ENCODE measurements around the gene SMOC2.
A peak's percentile ranks its signal among the peaks of the same experiment; 100 is the strongest.

Gene SMOC2

GRCh38 chr6:168625602-168626001 lies 184.6 kb downstream of the SMOC2 start:
- DNase-seq, result no peak
- intact Hi-C loops (cut with DNase I), result no loop called here

GRCh38 chr6:168626046-168626602 lies 185.1 kb downstream of the SMOC2 start:
- intact Hi-C loops (cut with DNase I), result no loop called here
- DNase-seq, result peak in 40 of 42 donors; percentile 15 to 87 (median 57)

DNA sequence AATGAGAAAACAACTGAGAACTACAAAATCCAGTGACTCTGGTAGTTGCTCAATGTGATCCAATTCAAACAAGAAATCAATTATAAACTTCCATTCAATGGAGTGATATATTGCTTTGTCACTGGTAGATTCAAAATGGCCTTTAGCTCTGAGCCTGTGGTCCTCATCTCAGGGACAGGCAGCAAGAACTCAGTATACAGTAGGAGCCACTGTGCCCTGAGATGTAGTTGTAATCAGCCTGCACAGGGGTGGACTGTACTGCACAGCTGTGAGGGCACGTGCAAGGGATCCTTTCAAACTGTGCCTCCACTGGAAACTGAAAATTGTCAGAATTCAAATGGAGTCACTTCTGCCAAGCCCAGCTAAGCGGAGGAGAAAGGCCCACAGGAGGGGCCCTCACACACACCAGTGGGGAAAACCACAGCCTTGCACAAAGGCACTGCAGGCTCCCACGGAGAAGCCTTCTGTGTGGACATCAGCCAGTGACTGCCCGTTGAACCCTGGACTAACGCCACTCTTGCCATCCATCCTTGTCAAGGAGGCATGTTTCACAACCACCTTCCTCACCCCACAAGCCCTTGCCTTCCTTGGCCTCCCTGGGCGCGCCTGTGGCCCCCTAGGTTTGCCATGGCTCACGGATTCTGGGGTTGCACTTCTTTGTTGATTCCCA lies 186.7 kb downstream of the SMOC2 start:
- intact Hi-C loops (cut with DNase I), result no loop called here
- DNase-seq, result no peak

DNA sequence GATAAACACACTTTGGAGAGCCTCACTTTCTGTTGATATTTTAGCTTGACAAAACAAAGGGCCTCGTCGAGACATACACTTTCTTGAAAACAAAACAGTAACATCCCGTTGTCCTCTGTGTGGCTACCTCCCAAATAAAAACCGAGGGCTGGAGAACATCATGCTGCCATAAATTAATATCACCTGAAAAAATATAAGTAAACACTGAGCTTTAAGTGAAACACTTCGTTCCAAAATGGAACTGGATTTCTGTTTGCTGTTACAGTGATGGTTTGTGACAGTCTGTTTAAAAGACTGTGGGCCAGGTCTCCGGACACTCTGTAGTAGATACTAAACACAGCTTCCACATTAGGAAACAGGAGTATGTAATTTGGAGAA lies 187.2 kb downstream of the SMOC2 start:
- DNase-seq, result no peak
- intact Hi-C loops (cut with DNase I), result no loop called here

DNA sequence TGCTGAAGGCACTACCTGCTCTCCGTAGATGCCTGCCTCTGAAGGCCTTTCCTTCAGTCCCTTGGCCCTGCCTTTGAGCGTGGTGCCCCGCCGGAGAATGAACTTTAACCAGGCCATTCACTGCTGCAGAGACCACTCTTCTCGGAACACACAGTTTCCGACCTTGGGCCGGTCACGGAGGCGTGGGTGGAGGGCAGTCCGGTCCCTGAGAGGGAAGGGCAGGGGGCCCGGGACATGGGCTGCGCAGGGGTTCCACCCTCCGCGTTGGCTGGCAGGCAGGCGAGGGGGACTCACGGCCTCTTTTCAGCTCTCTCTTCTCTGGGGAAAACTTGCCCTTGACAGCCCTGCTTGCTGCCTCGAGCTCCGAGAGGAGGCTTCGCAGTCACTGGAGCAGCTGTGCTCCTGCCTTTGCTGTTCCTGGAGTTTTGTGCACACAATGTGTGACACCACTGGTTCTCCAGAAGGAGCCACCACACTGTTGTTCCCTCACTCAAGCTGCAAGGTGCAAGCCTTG lies 187.8 kb downstream of the SMOC2 start:
- intact Hi-C loops (cut with DNase I), result no loop called here
- no peak for DNase-seq

- no peak for DNase-seq
- intact Hi-C loops (cut with DNase I), result no loop called here
Measured at GRCh38 chr6:168631564-168631963, 190.6 kb downstream of the SMOC2 start.

GRCh38 chr6:168632694-168633093 lies 191.7 kb downstream of the SMOC2 start:
- no peak for DNase-seq
- intact Hi-C loops (cut with DNase I), result no loop called here

DNA sequence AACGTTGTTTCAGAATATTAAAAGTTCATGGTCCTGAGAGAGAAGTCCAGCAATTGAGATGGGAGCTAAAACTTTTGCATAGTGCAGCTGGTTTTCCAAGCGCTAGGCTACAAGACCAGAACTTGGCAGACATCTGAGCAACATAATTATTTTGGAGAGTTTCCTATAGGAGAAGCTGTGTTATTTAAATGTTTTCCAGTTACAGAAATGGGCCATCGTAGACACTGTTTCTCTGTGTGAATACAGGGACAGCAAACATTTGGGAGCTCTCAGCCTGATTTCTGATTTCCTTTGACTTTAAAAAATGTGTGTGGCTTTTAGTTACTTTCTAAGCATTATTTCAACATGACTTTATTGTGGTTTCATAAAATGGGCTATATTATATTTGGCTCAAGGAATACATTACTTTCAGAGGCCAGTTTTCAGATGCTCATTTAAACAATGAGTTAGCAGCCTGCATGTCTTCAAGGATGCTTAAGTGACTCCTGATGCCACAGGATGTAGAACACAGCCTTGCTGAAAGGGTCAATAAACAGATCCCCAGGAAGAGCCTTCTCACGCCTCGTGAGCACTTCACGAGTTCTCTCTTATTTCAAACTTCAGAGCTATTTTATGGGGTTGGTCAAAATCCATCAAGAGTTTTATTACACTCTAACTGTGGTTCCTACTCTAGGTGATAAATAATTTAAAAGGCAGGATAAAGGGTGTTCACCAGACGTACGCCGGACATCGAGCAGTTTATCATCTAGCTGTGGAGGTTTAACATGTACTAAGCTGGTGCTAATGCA lies 193.8 kb downstream of the SMOC2 start:
- intact Hi-C loops (cut with DNase I), result no loop called here
- DNase-seq, result no peak

GRCh38 chr6:168636147-168637004 lies 195.4 kb downstream of the SMOC2 start:
- intact Hi-C loops (cut with DNase I), result no loop called here

GRCh38 chr6:168637834-168638233 lies 196.8 kb downstream of the SMOC2 start:
- intact Hi-C loops (cut with DNase I), result no loop called here
- DNase-seq, result no peak

More at GRCh38 chr6:168636147-168637004, 195.4 kb downstream of the SMOC2 start:
- DNase-seq, result peak in 1 of 42 donors; percentile 12

DNA sequence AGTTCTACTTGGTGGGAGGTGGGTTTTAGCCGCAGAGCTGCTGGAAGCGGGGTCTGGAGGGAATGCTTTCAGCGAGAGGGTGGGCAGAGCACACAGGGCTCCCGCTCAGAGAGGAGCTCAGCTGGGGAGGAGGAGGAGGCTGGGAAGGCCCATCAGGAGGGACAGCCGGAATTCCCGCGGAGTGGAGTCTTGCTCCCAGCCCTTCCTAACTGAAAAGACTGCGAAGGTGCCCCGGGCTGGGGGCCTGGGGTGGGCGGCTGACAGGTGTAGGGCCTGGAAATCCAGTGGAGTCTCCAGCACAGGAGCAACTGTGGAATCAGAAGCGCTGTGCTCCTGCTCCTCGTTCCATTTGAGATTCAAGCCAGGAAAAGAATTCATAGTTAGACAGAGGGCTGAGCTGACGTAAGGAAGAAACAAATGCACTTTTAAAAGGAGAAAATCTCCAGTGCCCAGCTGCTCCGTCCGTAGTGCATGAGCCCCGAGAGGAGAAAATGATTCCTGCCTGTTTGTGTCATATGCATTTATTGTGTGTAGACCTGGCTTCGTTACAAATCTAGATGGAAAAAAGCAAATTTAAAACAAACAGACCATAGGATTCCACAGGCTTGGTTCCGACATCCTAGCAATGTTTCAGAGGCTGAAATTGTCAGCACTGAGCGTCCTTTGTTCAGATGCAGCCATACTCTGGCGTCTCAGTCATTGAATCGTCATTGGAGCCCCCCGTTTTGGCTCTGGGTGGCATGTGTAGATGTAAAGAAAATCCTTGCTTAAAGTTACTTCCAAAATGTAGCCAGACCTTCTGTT lies 197.7 kb downstream of the SMOC2 start:
- intact Hi-C loops (cut with DNase I), result no loop called here
- DNase-seq, result no peak

GRCh38 chr6:168640181-168640580 lies 199.2 kb downstream of the SMOC2 start:
- DNase-seq, result no peak
- intact Hi-C loops (cut with DNase I), result no loop called here

DNA sequence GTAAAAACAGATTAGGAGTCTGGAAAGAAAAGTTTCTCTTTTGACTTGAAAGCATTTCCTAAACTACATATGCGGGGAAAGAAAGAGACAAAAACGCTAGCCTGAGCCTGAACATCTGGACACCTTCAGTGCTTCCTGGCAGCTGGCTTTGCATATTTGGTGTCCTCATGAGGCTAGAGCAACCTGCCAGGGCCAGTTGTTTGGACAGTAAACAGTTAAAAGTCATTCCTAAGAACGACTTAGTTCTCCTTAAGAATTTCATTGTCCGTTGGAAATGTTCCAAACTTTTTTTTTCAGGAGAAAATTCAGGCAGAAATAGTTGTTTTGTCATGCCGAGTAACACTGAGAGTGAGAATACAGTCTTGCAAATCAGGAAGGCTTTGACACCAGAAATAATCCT lies 199.8 kb downstream of the SMOC2 start:
- no peak for DNase-seq
- intact Hi-C loops (cut with DNase I), result no loop called here

DNA sequence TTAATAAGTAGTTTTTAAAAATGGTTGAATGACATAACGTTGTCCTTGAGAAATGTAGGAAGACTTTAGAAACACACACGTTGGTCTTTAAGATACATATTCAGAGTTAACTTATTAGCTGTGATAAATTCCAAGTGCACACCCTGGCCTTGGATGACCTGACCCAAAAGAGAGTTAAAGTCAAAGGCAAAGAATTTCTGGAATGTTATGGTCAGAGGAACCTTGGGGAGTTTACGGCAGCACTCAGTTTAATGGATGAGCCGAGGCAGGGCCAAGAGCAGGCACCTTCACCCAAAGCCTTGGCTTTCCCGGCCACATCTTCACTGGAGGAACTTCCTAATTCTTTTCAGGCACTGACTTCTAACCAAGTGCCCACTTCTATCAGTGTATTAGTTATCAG lies 200.5 kb downstream of the SMOC2 start:
- intact Hi-C loops (cut with DNase I), result no loop called here
- no peak for DNase-seq

GRCh38 chr6:168643401-168643800 lies 202.4 kb downstream of the SMOC2 start:
- no peak for DNase-seq
- intact Hi-C loops (cut with DNase I), result no loop called here

- DNase-seq, result no peak
- intact Hi-C loops (cut with DNase I), result no loop called here
Measured at GRCh38 chr6:168645326-168645725, 204.3 kb downstream of the SMOC2 start.

DNA sequence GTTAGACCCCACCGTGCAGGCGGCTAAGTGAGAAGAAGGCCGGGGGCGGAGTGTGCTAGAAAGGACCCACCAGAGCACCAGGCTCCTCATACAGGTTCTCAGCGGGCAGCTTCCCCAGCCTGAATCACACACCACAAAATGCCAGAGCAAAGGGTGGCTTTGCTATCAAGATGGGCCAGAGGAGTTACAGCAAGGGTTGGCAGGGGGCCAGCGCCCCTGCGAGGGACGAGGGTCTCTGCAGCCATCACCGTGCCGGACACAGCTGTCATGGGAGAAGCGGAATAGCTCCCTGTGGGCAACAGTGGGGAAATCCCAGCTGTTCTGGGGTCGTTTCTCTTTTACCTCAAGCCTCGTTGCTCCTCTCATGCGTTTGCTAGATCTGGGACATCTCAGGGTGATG lies 206.3 kb downstream of the SMOC2 start:
- intact Hi-C loops (cut with DNase I), result no loop called here
- DNase-seq, result no peak

DNA sequence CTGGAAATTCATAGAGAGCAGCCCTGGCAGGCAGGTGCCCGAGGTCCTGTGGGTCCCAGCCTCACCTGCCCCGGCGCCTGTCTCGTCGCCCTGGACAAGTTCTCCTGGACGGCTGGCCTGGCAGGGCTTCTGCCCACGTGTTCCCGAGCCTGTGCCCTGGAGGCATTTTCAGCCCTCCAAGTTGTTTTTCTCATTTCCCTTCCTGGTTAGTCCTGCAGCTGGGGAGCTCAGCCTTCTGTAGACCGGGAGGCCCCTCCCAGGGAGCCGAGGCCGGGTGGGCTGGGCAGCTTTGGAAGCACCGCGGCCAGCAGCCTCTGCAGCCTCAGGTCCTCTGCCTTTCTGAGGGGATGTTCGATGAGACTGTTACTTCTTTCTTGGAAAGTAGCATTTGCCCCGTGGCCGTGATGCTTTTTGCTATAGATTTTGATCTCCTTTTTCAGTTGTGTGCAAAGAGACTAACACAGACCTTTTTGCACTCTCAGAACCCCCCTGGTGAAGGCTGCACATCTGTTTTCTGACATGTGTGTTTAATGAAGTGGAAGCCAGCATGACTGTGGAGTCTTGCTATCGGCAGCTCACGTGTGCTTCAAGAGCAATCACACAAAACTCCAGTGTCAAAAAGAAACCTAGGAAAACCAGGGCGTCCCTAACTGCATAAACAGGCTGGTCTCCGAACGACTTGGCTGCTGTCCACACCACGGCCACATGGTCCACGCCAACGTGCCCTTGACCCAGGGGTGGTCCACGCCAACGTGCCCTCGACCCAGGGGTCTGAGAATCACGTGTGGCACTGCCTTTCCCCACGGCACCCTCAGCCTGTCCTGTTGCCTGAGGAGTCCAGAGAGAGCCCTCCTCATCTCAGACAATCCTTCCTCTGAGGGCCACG lies 207.5 kb downstream of the SMOC2 start:
- intact Hi-C loops (cut with DNase I), result no loop called here
- DNase-seq, result no peak
